Esophagus muscularis mucosa (tissue), 4 donors: ENCODE results near the gene CSRNP3.

ENCODE experiments used
- EP300 ChIP-seq: sonication (generic); formaldehyde crosslinking; IDR thresholded peaks from one replicate; pipeline ENCODE4 v1.6.1; 2017; ENCODE audit warnings: antibody characterized with exemption
- POLR2A ChIP-seq: fragments of 450-650 bp; IDR thresholded peaks from one replicate; pipeline ENCODE4 v1.6.1; 2017; ENCODE audit warnings: antibody characterized with exemption, moderate library complexity, mild to moderate bottlenecking, low read depth
- TF ChIP-seq, protein P1 (sequence below), 3 experiments: fragments of 200-600 bp in 2 of 3; fragments of 450-650 bp in 1 of 3; sonication (generic) in 2 of 3; IDR thresholded peaks; one replicate each; pipeline ENCODE4 v1.5.1; 2017 to 2019; ENCODE audit warnings: antibody characterized with exemption in 3 of 3, mild to moderate bottlenecking in 2 of 3, moderate library complexity in 1 of 3

DNA sequence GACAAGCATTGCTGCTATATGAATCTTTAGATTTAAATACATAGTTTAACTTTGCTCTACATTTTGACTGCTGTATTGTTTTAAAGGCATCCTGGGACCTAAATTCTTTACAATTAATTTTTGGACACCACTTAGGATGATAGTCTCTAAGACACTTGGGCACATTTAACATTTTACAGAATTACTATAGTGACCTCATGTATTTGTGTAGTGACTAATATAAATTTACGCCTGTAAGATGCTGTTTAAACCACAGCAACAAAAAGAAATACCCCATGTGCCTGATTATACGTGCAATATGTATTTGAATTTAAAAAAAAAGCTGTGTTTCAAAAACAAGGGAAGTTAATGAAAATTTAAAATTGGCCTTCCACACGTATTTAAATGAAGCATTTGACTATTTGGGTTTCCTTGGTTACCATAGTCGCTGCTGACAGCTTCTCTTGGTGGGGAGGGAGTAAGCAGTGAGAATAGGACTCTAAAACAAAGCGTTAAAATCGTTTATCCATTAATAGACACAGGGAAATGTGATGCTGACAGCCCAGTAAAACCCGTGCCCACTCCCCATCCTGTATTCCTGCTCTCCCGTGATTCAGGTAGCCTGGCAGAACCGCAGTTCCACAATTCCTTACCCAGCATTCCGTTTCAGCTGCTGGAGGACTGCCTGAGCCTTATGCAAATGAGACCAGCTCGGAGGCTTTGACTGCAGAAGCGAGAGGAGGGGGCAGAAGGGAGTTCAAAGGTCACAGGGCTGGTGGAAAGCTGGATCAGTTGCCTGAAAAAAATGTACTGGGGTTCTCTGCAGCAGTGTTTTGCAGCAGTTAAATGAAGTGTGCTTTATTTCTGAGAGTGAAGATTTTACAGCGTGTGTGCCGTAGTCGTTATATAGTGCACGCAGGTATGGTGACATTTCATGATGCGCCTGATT, 104.3 kb downstream of the CSRNP3 start:
- TF ChIP-seq, protein P1, sequence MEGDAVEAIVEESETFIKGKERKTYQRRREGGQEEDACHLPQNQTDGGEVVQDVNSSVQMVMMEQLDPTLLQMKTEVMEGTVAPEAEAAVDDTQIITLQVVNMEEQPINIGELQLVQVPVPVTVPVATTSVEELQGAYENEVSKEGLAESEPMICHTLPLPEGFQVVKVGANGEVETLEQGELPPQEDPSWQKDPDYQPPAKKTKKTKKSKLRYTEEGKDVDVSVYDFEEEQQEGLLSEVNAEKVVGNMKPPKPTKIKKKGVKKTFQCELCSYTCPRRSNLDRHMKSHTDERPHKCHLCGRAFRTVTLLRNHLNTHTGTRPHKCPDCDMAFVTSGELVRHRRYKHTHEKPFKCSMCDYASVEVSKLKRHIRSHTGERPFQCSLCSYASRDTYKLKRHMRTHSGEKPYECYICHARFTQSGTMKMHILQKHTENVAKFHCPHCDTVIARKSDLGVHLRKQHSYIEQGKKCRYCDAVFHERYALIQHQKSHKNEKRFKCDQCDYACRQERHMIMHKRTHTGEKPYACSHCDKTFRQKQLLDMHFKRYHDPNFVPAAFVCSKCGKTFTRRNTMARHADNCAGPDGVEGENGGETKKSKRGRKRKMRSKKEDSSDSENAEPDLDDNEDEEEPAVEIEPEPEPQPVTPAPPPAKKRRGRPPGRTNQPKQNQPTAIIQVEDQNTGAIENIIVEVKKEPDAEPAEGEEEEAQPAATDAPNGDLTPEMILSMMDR (IDR thresholded peaks at IDR 0.05) = no peak
- TF ChIP-seq EP300 (no peak), POLR2A (no peak)
